NT2/D1 (cell line): Measurements from ENCODE around the gene BCAM.

ENCODE experiments used
- SUZ12 ChIP-seq: IDR thresholded peaks from 2 replicates; pipeline ENCODE4 v1.6.1; 2011; ENCODE audit not compliant: insufficient read length, insufficient read depth; ENCODE audit errors: extremely low read depth
- YY1 ChIP-seq: IDR thresholded peaks from 2 replicates; pipeline ENCODE4 v1.6.1; 2011; ENCODE audit not compliant: insufficient read length, insufficient read depth
- ZNF274 ChIP-seq: IDR thresholded peaks from 2 replicates; pipeline ENCODE4 v1.6.1; 2011; ENCODE audit warnings: mild to moderate bottlenecking, low read depth, low read length

DNA sequence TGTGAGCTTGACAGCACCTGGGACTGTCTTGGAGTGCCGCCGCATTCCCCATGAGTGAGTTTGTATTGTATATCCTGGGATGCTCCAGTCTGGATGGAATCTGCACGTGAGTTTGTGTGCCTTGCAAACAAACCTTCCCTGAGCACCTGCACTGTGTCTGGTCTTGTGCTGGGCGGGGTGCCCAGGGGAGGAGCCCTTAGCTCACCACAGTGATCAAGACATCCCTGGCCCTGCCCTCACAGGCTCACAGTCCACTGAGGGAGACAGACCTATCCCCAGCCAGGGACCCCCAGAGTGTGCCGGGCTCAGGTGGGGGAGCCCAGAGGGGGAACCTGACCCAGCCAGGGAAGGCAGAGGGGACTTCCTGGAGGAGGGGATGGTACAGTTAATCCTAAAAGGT is 1.7 kb upstream of the BCAM start:
- TF ChIP-seq YY1 = no peak
- no peak for TF ChIP-seq ZNF274
- TF ChIP-seq SUZ12 = no peak
